Measurements from ENCODE around the gene EHMT2. TPM values are rescaled to one million over a fixed set of nuclear protein-coding genes. Genes with fewer than 3 reads are reported as not detected.

Gene EHMT2
- total and polyA plus RNA-seq, 2 of the 13 experiments (the other 11 are each of a cell fraction or from before 2014, with no cell fraction given): 55.2 to 69.2 TPM

DNA sequence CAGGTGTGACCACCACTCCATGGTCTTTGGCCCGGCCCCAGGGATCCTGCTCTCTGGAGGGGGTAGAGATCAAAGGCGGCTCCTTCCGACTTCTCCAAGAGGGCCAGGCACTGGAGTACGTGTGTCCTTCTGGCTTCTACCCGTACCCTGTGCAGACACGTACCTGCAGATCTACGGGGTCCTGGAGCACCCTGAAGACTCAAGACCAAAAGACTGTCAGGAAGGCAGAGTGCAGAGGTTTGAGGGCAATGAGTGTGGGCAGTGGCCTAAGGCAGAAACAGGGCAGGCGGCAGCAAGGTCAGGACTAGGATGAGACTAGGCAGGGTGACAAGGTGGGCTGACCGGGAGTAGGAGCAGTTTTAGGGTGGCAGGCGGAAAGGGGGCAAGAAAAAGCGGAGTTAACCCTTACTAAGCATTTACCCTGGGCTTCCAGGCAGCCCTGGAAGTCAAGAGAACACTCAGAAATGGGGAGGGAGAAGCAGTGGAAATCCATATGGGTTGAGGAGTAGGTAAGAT is 48.9 kb upstream of the EHMT2 start (continued):
- no peak for TF ChIP-seq CHCHD3 (CRISPR knock-in tag; IDR thresholded peaks at IDR 0.05)
- no peak for TF ChIP-seq SRY (CRISPR knock-in tag; IDR thresholded peaks at IDR 0.05)
- no peak for TF ChIP-seq KAT2B (IDR thresholded peaks at IDR 0.05; ENCODE audit: borderline replicate concordance, low read depth, low read length)
- TF ChIP-seq ATAD3A (CRISPR knock-in tag; IDR thresholded peaks at IDR 0.05): no peak
- 0 out of 2 replicates have a peak, but pooled peaks have one; percentile 58 for TF ChIP-seq ZNF224 (CRISPR knock-in tag; IDR thresholded peaks at IDR 0.05)
- TF ChIP-seq ZNF510 (CRISPR knock-in tag; IDR thresholded peaks at IDR 0.05; ENCODE audit: low read depth): no peak
- TF ChIP-seq ZZZ3 (CRISPR knock-in tag; IDR thresholded peaks at IDR 0.05; ENCODE audit: borderline replicate concordance): no peak
- TF ChIP-seq, protein P1, sequence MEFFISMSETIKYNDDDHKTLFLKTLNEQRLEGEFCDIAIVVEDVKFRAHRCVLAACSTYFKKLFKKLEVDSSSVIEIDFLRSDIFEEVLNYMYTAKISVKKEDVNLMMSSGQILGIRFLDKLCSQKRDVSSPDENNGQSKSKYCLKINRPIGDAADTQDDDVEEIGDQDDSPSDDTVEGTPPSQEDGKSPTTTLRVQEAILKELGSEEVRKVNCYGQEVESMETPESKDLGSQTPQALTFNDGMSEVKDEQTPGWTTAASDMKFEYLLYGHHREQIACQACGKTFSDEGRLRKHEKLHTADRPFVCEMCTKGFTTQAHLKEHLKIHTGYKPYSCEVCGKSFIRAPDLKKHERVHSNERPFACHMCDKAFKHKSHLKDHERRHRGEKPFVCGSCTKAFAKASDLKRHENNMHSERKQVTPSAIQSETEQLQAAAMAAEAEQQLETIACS (CRISPR knock-in tag; IDR thresholded peaks at IDR 0.05): no peak
- TF ChIP-seq ZNF607 (CRISPR knock-in tag; IDR thresholded peaks at IDR 0.05; ENCODE audit: borderline replicate concordance): no peak
- no peak for TF ChIP-seq NR2F2 (IDR thresholded peaks at IDR 0.05; ENCODE audit: borderline replicate concordance, low read depth)
- TF ChIP-seq, protein P2, sequence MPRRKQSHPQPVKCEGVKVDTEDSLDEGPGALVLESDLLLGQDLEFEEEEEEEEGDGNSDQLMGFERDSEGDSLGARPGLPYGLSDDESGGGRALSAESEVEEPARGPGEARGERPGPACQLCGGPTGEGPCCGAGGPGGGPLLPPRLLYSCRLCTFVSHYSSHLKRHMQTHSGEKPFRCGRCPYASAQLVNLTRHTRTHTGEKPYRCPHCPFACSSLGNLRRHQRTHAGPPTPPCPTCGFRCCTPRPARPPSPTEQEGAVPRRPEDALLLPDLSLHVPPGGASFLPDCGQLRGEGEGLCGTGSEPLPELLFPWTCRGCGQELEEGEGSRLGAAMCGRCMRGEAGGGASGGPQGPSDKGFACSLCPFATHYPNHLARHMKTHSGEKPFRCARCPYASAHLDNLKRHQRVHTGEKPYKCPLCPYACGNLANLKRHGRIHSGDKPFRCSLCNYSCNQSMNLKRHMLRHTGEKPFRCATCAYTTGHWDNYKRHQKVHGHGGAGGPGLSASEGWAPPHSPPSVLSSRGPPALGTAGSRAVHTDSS (CRISPR knock-in tag; conservative IDR thresholded peaks at IDR 0.05): no peak
- TF ChIP-seq, protein P3, sequence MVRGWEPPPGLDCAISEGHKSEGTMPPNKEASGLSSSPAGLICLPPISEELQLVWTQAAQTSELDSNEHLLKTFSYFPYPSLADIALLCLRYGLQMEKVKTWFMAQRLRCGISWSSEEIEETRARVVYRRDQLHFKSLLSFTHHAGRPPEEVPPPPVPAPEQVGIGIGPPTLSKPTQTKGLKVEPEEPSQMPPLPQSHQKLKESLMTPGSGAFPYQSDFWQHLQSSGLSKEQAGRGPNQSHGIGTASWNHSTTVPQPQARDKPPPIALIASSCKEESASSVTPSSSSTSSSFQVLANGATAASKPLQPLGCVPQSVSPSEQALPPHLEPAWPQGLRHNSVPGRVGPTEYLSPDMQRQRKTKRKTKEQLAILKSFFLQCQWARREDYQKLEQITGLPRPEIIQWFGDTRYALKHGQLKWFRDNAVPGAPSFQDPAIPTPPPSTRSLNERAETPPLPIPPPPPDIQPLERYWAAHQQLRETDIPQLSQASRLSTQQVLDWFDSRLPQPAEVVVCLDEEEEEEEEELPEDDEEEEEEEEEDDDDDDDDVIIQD (CRISPR knock-in tag; IDR thresholded peaks at IDR 0.05; ENCODE audit: low read depth): no peak
- no peak for TF ChIP-seq NFKB2 (CRISPR knock-in tag; IDR thresholded peaks at IDR 0.05; ENCODE audit: borderline replicate concordance)
- TF ChIP-seq DMTF1 (CRISPR knock-in tag; IDR thresholded peaks at IDR 0.05): no peak
- TF ChIP-seq TFAP4 (IDR thresholded peaks at IDR 0.05; ENCODE audit: borderline replicate concordance, low read depth): no peak
- TF ChIP-seq WIZ (CRISPR knock-in tag; IDR thresholded peaks at IDR 0.05): no peak
- no peak for TF ChIP-seq ZNF547 (CRISPR knock-in tag; IDR thresholded peaks at IDR 0.05)
- no peak for TF ChIP-seq MTF1 (CRISPR knock-in tag; IDR thresholded peaks at IDR 0.05)
- no peak for TF ChIP-seq ZBTB7A (CRISPR knock-in tag; IDR thresholded peaks at IDR 0.05)
- TF ChIP-seq, protein P4, sequence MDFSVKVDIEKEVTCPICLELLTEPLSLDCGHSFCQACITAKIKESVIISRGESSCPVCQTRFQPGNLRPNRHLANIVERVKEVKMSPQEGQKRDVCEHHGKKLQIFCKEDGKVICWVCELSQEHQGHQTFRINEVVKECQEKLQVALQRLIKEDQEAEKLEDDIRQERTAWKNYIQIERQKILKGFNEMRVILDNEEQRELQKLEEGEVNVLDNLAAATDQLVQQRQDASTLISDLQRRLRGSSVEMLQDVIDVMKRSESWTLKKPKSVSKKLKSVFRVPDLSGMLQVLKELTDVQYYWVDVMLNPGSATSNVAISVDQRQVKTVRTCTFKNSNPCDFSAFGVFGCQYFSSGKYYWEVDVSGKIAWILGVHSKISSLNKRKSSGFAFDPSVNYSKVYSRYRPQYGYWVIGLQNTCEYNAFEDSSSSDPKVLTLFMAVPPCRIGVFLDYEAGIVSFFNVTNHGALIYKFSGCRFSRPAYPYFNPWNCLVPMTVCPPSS (IDR thresholded peaks at IDR 0.05): no peak
- no peak; the same call in 1 of the 2 replicates for TF ChIP-seq ZMYM4 (CRISPR knock-in tag; IDR thresholded peaks at IDR 0.05)
- TF ChIP-seq ZNF567 (CRISPR knock-in tag; IDR thresholded peaks at IDR 0.05; ENCODE audit: borderline replicate concordance): no peak
- TF ChIP-seq YEATS4 (CRISPR knock-in tag; IDR thresholded peaks at IDR 0.05; ENCODE audit: borderline replicate concordance): no peak

Measured in HepG2 (cell line).